Stomach (tissue), 9 donors: Measurements from ENCODE around the gene TSKU. TPM values are rescaled to one million over a fixed set of nuclear protein-coding genes. Genes with fewer than 3 reads are reported as not detected.

Experiments used
- DNase-seq, 2 donors: peaks; one replicate each; pipeline versions ENCODE4 v3.0.0 to v3.0.0-alpha.2; 2013 to 2019
- H3K27ac ChIP-seq, 5 donors: fragments of 200-600 bp in 4 of 5; sonication (generic) in 4 of 5; one replicate each; pipeline ENCODE4 v1.5.1; 2013 to 2019; ENCODE audit warnings: mild to moderate bottlenecking in 1 of 5, moderate library complexity in 1 of 5
- H3K27me3 ChIP-seq, 3 donors: fragments of 200-600 bp; sonication (generic); one replicate each; pipeline ENCODE4 v1.5.1; 2017 to 2019; ENCODE audit warnings: mixed run types in 1 of 3
- H3K36me3 ChIP-seq, 4 donors: fragments of 200-600 bp; sonication (generic); 1 replicate in 3 of 4; 2 replicates in 1 of 4; pipeline ENCODE4 v1.5.1; 2016 to 2019
- H3K4me1 ChIP-seq, 4 donors: fragments of 200-600 bp; sonication (generic); one replicate each; pipeline ENCODE4 v1.5.1; 2016 to 2019
- H3K4me3 ChIP-seq, 4 donors: fragments of 200-600 bp; sonication (generic) in 3 of 4; one replicate each; pipeline ENCODE4 v1.5.1; 2016 to 2019; ENCODE audit warnings: mild to moderate bottlenecking in 1 of 4
- H3K9me3 ChIP-seq, 4 donors: fragments of 200-600 bp; sonication (generic); one replicate each; pipeline ENCODE4 v1.5.1; 2016 to 2019
- EP300 ChIP-seq: sonication (generic); formaldehyde crosslinking; IDR thresholded peaks from one replicate; pipeline ENCODE4 v1.6.1; 2017; ENCODE audit warnings: antibody characterized with exemption
- POLR2A ChIP-seq, 4 donors: fragments of 450-650 bp; IDR thresholded peaks; one replicate each; pipeline ENCODE4 v1.6.1; 2016; ENCODE audit warnings: antibody characterized with exemption in 4 of 4, control low read depth in 2 of 4, mild to moderate bottlenecking in 1 of 4, moderate library complexity in 1 of 4
- POLR2AphosphoS5 ChIP-seq, 3 donors: sonication (generic); formaldehyde crosslinking; IDR thresholded peaks; one replicate each; pipeline ENCODE4 v1.6.1; 2016; ENCODE audit warnings: antibody characterized with exemption in 3 of 3
- WGBS, 5 donors: extraction: QIAGEN DNeasy Blood & Tissue Kit in 3 of 5; methylation state at CpG; one replicate each; pipeline versions ENCODE4 v1.1.5 to v1.1.7; 2013 to 2018; 5-methylcytosine and 5-hydroxymethylcytosine counted together
- intact Hi-C: fragments of 100-400 bp; cut with DNase I; formaldehyde crosslinking; loops from one replicate; pipeline ENCODE4 v1.15.1; 2023; ENCODE audit warnings: low total_unique reads
- polyA plus RNA-seq, 3 donors: library from polyadenylated mRNA; stranded (reverse); fragments of 200-250 nt; gene quantifications; one replicate each; pipeline ENCODE4 v1.2.3, GENCODE V29; 2013
- total RNA-seq, 5 donors: library from RNA; depleted of rRNA; stranded (reverse); fragments of >200 nt; gene quantifications; one replicate each; pipeline versions ENCODE4 v1.1.0 to v1.2.3, GENCODE V29; 2014 to 2016
- TF ChIP-seq, protein P1 (sequence below), 7 experiments: fragments of 450-650 bp in 4 of 7; fragments of 200-600 bp in 3 of 7; sonication (generic) in 3 of 7; IDR thresholded peaks; one replicate each; pipeline ENCODE4 v1.5.1; 2016 to 2019; ENCODE audit warnings: antibody characterized with exemption in 7 of 7, control low read depth in 2 of 7, mild to moderate bottlenecking in 1 of 7
- donor health status: healthy with polysubstance abuse.
- donor health status: Bipolar disorder and iron deficiency.
- donor health status: healthy.

Gene TSKU
- total and polyA plus RNA-seq, 8 donors: 11.1 to 114 (median 19.7) TPM

DNA sequence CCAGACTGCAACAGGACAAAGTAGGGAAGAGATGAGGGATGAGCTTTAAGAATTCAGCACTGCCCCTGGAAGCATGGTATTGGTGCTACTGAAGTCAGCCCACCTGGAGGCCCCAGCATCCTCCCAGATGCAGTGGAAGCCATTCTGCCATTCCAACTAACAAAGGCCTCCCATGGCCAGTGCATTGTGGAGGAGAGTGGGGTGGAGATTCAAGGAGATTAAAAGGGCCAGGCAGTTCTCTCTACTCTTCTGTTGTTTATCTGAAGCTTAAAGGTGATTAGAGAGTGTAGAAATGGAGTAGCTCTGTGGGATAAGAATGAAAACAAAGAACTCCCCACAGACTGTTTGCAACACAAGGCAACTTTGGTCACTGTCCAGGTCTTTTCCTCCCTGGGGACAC lies 24.1 kb upstream of the TSKU start:
- Histone ChIP-seq H3K36me3 (no peaks in the 10 kb centered on the region), H3K4me3 (no peak overlapping the region), H3K27ac (no peak overlapping the region), H3K4me1 (peaks cover 6 to 13% (median 9%) of the 10 kb centered on the region in 4 donors), H3K9me3 (no peaks in the 10 kb centered on the region), H3K27me3 (no peaks in the 10 kb centered on the region)
- TF ChIP-seq POLR2AphosphoS5 (IDR thresholded peaks at IDR 0.05) (no peak), POLR2A (IDR thresholded peaks at IDR 0.05) (no peak), EP300 (no peak)
- TF ChIP-seq, protein P1, sequence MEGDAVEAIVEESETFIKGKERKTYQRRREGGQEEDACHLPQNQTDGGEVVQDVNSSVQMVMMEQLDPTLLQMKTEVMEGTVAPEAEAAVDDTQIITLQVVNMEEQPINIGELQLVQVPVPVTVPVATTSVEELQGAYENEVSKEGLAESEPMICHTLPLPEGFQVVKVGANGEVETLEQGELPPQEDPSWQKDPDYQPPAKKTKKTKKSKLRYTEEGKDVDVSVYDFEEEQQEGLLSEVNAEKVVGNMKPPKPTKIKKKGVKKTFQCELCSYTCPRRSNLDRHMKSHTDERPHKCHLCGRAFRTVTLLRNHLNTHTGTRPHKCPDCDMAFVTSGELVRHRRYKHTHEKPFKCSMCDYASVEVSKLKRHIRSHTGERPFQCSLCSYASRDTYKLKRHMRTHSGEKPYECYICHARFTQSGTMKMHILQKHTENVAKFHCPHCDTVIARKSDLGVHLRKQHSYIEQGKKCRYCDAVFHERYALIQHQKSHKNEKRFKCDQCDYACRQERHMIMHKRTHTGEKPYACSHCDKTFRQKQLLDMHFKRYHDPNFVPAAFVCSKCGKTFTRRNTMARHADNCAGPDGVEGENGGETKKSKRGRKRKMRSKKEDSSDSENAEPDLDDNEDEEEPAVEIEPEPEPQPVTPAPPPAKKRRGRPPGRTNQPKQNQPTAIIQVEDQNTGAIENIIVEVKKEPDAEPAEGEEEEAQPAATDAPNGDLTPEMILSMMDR (IDR thresholded peaks at IDR 0.05): no peak
- no peak for DNase-seq
- intact Hi-C loops: no loop called here

DNA sequence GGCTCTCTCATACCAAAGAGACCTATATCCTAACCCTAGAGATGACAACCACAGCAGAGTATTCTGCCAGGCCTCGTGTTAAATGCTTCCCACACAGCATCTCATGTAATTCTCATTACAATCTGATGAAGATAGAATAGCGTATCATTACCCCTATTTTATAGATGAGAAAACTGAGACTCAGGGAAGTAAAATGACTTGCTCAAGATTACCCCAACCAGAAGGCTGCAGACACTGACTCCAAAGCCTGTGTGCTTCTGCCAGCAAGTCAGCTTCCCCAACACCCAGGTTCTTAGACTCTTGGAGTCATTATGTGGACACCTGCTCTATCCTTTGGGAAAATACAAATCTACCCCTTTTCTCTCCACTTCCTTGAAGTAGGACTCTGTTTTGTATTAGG lies 23.6 kb upstream of the TSKU start:
- Histone ChIP-seq H3K4me1 (peaks cover 6 to 17% (median 10%) of the 10 kb centered on the region in 4 donors), H3K9me3 (no peaks in the 10 kb centered on the region), H3K27ac (no peak overlapping the region), H3K36me3 (no peaks in the 10 kb centered on the region), H3K4me3 (no peak overlapping the region), H3K27me3 (no peaks in the 10 kb centered on the region)
- 77 to 94% (median 86%) methylated on average over 2 of the region's 2 CpGs for WGBS, 5 donors
- intact Hi-C loops: no loop called here
- TF ChIP-seq EP300 (no peak), POLR2A (IDR thresholded peaks at IDR 0.05) (no peak), POLR2AphosphoS5 (IDR thresholded peaks at IDR 0.05) (no peak)
- TF ChIP-seq, protein P1 (IDR thresholded peaks at IDR 0.05): no peak
- DNase-seq: no peak

DNA sequence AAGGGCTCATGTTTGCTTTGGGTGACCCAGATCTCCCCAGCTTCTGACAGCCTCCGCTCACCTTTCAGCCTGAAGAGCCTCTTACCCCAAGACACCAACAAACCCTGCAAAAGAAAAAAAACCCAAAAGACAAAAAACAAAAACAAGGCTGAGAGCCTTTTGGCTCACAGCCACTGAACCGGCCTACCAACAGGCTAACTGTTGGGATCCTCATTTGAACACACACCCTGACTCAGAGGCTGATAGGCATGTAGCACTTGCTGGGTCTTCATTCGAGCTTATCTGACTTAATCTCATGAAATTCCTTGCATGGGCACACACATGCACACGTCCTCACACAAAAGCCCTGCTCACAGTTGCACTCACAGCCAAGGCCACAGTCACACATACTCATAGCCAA lies 22.9 kb upstream of the TSKU start:
- H3K4me3 ChIP-seq: no peak overlapping the region
- TF ChIP-seq POLR2AphosphoS5 (IDR thresholded peaks at IDR 0.05) (no peak), EP300 (no peak), POLR2A (IDR thresholded peaks at IDR 0.05) (no peak)
- TF ChIP-seq, protein P1 (IDR thresholded peaks at IDR 0.05): no peak
- WGBS, 5 donors: 68 to 73% (median 70%) methylated on average over 4 of the region's 4 CpGs
- no peaks in the 10 kb centered on the region for H3K36me3 ChIP-seq
- intact Hi-C loops: no loop called here
- no peaks in the 10 kb centered on the region for H3K27me3 ChIP-seq
- H3K27ac ChIP-seq: no peak overlapping the region
- H3K9me3 ChIP-seq: no peaks in the 10 kb centered on the region
- peaks cover 6 to 18% (median 10%) of the 10 kb centered on the region in 4 donors for H3K4me1 ChIP-seq
- no peak for DNase-seq

DNA sequence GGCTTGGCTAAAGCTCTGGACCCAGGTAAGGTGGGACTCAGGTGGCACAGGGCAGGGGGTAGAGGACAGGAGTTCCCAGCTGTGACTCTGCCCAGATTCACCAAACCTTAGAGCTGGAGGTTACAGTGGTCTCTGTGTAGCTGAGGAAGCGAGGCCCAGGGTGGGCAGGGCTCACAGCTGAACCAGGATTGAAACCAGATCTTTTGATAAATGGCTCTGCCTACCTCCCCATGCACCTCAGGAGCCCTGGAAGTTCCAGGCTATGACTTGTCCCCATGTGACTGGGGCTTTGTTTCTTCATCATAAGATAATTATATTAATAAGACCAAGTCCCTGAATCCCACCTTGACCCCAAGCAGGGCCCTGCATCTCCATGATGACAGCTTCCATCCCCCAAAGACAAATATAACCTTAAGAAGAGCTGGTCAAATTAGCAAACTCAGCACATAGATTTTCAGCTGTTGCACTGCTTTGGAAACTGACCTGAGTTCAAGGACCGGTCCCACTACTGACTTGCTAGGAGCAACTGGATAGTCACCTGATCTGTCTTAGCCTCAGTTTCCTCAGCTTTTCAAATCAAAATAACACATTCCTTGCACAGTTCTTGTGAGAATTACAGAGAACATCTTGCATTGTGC lies 21.3 kb upstream of the TSKU start:
- Histone ChIP-seq H3K27me3 (no peaks in the 10 kb centered on the region), H3K36me3 (no peaks in the 10 kb centered on the region), H3K4me3 (no peak overlapping the region), H3K9me3 (no peaks in the 10 kb centered on the region), H3K27ac (no peak overlapping the region), H3K4me1 (peaks cover 6 to 29% (median 10%) of the 10 kb centered on the region in 4 donors)
- intact Hi-C loops: no loop called here
- no peak for TF ChIP-seq POLR2A (IDR thresholded peaks at IDR 0.05)
- TF ChIP-seq, protein P1 (IDR thresholded peaks at IDR 0.05): no peak
- TF ChIP-seq POLR2AphosphoS5 (IDR thresholded peaks at IDR 0.05): no peak
- TF ChIP-seq EP300: no peak
- DNase-seq: no peak
- WGBS, 5 donors: 88 to 95% (median 90%) methylated on average over 2 of the region's 2 CpGs
